Nasal cavity respiratory epithelium epithelial cell of viscerocranial mucosa (primary cell): ENCODE results near the gene SLC35G3. TPM values are rescaled to one million over a fixed set of nuclear protein-coding genes. Genes with fewer than 3 reads are reported as not detected.

Experiments used
- total RNA-seq: library from RNA; depleted of rRNA; stranded (reverse); fragments of >200 nt; gene quantifications from 2 replicates; pipeline ENCODE4 v1.2.3, GENCODE V29; 2014

Gene SLC35G3
- not detected in 2 replicates for total RNA-seq

DNA sequence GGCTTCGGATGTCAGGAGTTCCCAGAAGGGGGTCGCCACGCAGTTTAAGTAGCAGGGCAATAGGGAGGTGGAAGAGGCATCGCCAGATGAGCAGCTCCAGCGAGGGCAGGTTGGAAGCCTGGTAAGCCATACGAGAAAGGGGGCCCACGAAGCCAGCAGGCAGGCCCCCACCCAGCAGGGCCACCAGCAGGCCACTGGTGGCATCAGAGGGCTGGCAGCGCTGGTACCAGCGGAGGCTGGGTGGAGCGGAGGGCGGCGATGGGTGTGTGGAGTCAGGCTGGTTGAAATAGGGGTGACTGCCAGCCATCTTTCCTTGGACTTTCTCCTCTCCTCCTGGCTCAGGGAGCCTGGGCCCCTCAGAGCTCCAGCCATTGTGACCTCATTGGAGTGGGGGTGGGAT is at the start of gene SLC35G3:
Gene SLC35G3 (minus strand): TSS at position 393 of the 400 bp plus-strand sequence. CDS start 86 bp downstream, at position 307.

DNA sequence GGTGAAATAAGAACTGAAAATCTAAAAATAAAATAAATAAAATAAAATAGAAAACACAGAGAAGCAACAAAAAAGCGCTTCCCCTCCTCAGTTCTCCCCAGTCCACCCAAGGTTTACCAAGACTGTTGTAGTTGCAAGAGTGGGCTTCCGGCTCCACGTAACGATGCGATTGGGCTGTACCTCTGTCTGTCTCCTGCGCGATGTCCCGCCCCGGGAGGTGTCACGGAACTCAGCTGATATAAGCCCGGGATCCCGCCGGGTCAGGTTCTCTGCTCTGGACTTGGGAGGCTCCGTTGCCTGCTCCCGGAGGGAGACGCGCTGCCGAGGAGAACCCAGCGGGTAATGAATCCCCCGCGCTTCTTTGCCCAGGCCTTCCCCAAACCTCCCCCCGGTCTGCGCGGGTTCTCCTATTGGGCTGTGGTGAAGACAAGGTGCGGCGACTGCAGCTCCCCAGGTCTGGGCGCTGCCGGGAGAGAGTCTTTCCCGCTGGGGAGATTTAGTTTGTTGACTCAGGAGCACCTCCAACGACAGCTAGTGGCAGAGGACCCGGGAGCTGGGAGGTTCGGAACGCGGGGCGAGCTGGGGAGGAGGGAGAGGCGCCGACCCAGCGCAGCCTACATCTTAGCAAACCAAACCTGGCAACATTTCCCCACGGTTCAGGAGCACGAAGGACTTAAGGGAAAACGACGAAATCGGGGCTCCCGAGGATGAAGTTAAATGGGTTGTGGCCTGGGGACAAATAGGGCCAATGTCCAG is 48.8 kb upstream of the SLC35G3 start, which contains the start of gene SLFN5:
Gene SLFN5 (plus strand): TSS at position 268 of the 756 bp plus-strand sequence. CDS start 15,619 bp downstream, outside the sequence.

DNA sequence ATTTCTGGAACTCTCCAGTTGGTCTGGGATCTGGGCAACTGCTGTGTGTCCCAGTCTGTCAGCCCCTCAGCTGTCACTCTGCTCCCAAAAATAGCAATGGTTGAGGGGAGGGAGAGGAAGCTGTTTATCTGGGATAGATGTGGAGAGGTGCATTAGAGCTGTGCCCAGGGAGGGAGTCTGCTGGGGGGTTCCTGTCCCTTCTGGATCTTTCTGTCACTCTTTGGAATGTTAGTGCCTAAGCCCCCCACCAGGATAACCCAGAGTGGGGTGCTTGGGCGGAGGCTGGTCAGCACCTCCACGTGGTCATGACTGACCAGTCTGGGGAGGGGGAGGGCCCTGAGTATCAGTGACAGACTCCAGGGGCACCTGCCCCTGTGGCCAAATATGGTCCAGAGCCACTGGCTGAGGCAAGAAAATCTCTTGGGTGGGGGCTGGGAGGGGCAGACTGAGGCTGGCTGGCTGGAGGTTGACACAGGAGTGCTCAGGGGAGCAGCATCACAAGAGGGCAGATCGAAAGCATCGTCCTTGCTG is 46.8 kb downstream of the SLC35G3 start, which contains the start of gene UNC45B:
Gene UNC45B (plus strand): TSS at position 443 of the 531 bp plus-strand sequence. CDS start 447 bp downstream, outside the sequence.

Other genes with a start within 250 kb of the SLC35G3 start
- 0.78 and 1.0 TPM in 2 replicates for gene CCT6B, start 232.9 kb downstream of the SLC35G3 start, total RNA-seq
- gene ZNF830, start 232.9 kb downstream of the SLC35G3 start, total RNA-seq: 15.7 and 16.7 TPM in 2 replicates
- 52.3 and 58.4 TPM in 2 replicates for gene LIG3, start 213.9 kb downstream of the SLC35G3 start, total RNA-seq
- 8.5 and 15.0 TPM in 2 replicates for gene RFFL, start 130.7 kb downstream of the SLC35G3 start, total RNA-seq
- gene RAD51D, start 74.5 kb downstream of the SLC35G3 start, total RNA-seq: 2.1 and 3.1 TPM in 2 replicates
- gene FNDC8, start 72.8 kb downstream of the SLC35G3 start, total RNA-seq: not detected in 2 replicates
- 19.1 and 20.8 TPM in 2 replicates for gene NLE1, start 52.1 kb downstream of the SLC35G3 start, total RNA-seq
- gene UNC45B, start 46.6 kb downstream of the SLC35G3 start, total RNA-seq: under 0.01 TPM in 2 replicates
- gene SLFN5, start 48.7 kb upstream of the SLC35G3 start, total RNA-seq: 90.2 and 113 TPM in 2 replicates
- gene SLFN11, start 179.2 kb upstream of the SLC35G3 start, total RNA-seq: 1.6 and 6.5 TPM in 2 replicates
- gene SLFN12, start 238.1 kb upstream of the SLC35G3 start, total RNA-seq: 1.4 and 5.5 TPM in 2 replicates